ENCODE measurements around the gene CPZ.

The CPZ gene

GRCh38 chr4:8549352-8549931 is 43.1 kb upstream of the CPZ start:
- peaks cover 4% of the 10 kb centered on the region for H3K4me1 ChIP-seq (ENCODE audit: control insufficient read depth, low read depth, low read length)
- H3K27me3 ChIP-seq (ENCODE audit: control insufficient read depth, insufficient read depth, low read length), result no peaks in the 10 kb centered on the region
- H3K36me3 ChIP-seq (ENCODE audit: control insufficient read depth, low read depth, low read length), result no peaks in the 10 kb centered on the region
- H3K9me3 ChIP-seq (ENCODE audit: control insufficient read depth, low read depth, low read length), result no peaks in the 10 kb centered on the region
- H3K4me3 ChIP-seq (ENCODE audit: low read length), result no peak overlapping the region
- no peak overlapping the region for H3K9ac ChIP-seq (ENCODE audit: low read length)
- no peak overlapping the region for H3K27ac ChIP-seq (ENCODE audit: low read length)

GRCh38 chr4:8550691-8551090 is 41.9 kb upstream of the CPZ start:
- no peak overlapping the region for H3K9ac ChIP-seq (ENCODE audit: low read length)
- no peaks in the 10 kb centered on the region for H3K9me3 ChIP-seq (ENCODE audit: control insufficient read depth, low read depth, low read length)
- H3K36me3 ChIP-seq (ENCODE audit: control insufficient read depth, low read depth, low read length), result no peaks in the 10 kb centered on the region
- no peak overlapping the region for H3K27ac ChIP-seq (ENCODE audit: low read length)
- H3K27me3 ChIP-seq (ENCODE audit: control insufficient read depth, insufficient read depth, low read length), result no peaks in the 10 kb centered on the region
- H3K4me3 ChIP-seq (ENCODE audit: low read length), result no peak overlapping the region
- peaks cover 4% of the 10 kb centered on the region for H3K4me1 ChIP-seq (ENCODE audit: control insufficient read depth, low read depth, low read length)

GRCh38 chr4:8552024-8552423 is 40.5 kb upstream of the CPZ start:
- Histone ChIP-seq H3K4me3 (ENCODE audit: low read length) (no peak overlapping the region), H3K36me3 (ENCODE audit: control insufficient read depth, low read depth, low read length) (no peaks in the 10 kb centered on the region), H3K4me1 (ENCODE audit: control insufficient read depth, low read depth, low read length) (peaks cover 4% of the 10 kb centered on the region), H3K27me3 (ENCODE audit: control insufficient read depth, insufficient read depth, low read length) (no peaks in the 10 kb centered on the region), H3K9ac (ENCODE audit: low read length) (no peak overlapping the region), H3K27ac (ENCODE audit: low read length) (no peak overlapping the region), H3K9me3 (ENCODE audit: control insufficient read depth, low read depth, low read length) (no peaks in the 10 kb centered on the region)

- Histone ChIP-seq H3K4me1 (ENCODE audit: control insufficient read depth, low read depth, low read length) (no peaks in the 10 kb centered on the region), H3K9ac (ENCODE audit: low read length) (no peak overlapping the region), H3K27ac (ENCODE audit: low read length) (no peak overlapping the region), H3K36me3 (ENCODE audit: control insufficient read depth, low read depth, low read length) (no peaks in the 10 kb centered on the region), H3K9me3 (ENCODE audit: control insufficient read depth, low read depth, low read length) (no peaks in the 10 kb centered on the region), H3K27me3 (ENCODE audit: control insufficient read depth, insufficient read depth, low read length) (no peaks in the 10 kb centered on the region), H3K4me3 (ENCODE audit: low read length) (no peak overlapping the region)
Observed at GRCh38 chr4:8552581-8553205, 39.9 kb upstream of the CPZ start.

GRCh38 chr4:8553216-8553615 is 39.3 kb upstream of the CPZ start:
- Histone ChIP-seq H3K27ac (ENCODE audit: low read length) (no peak overlapping the region), H3K36me3 (ENCODE audit: control insufficient read depth, low read depth, low read length) (no peaks in the 10 kb centered on the region), H3K9ac (ENCODE audit: low read length) (no peak overlapping the region), H3K4me3 (ENCODE audit: low read length) (no peak overlapping the region), H3K4me1 (ENCODE audit: control insufficient read depth, low read depth, low read length) (no peaks in the 10 kb centered on the region), H3K27me3 (ENCODE audit: control insufficient read depth, insufficient read depth, low read length) (no peaks in the 10 kb centered on the region), H3K9me3 (ENCODE audit: control insufficient read depth, low read depth, low read length) (no peaks in the 10 kb centered on the region)

GRCh38 chr4:8553991-8554405 is 38.6 kb upstream of the CPZ start:
- Histone ChIP-seq H3K27me3 (ENCODE audit: control insufficient read depth, insufficient read depth, low read length) (no peaks in the 10 kb centered on the region), H3K9me3 (ENCODE audit: control insufficient read depth, low read depth, low read length) (no peaks in the 10 kb centered on the region), H3K9ac (ENCODE audit: low read length) (no peak overlapping the region), H3K4me1 (ENCODE audit: control insufficient read depth, low read depth, low read length) (no peaks in the 10 kb centered on the region), H3K36me3 (ENCODE audit: control insufficient read depth, low read depth, low read length) (no peaks in the 10 kb centered on the region), H3K4me3 (ENCODE audit: low read length) (no peak overlapping the region), H3K27ac (ENCODE audit: low read length) (no peak overlapping the region)

GRCh38 chr4:8554555-8555100 is 37.9 kb upstream of the CPZ start:
- Histone ChIP-seq H3K36me3 (ENCODE audit: control insufficient read depth, low read depth, low read length) (no peaks in the 10 kb centered on the region), H3K27me3 (ENCODE audit: control insufficient read depth, insufficient read depth, low read length) (no peaks in the 10 kb centered on the region), H3K4me3 (ENCODE audit: low read length) (no peak overlapping the region), H3K27ac (ENCODE audit: low read length) (no peak overlapping the region), H3K9ac (ENCODE audit: low read length) (no peak overlapping the region), H3K4me1 (ENCODE audit: control insufficient read depth, low read depth, low read length) (no peaks in the 10 kb centered on the region), H3K9me3 (ENCODE audit: control insufficient read depth, low read depth, low read length) (no peaks in the 10 kb centered on the region)

GRCh38 chr4:8555716-8556115 is 36.8 kb upstream of the CPZ start:
- Histone ChIP-seq H3K27ac (ENCODE audit: low read length) (no peak overlapping the region), H3K9me3 (ENCODE audit: control insufficient read depth, low read depth, low read length) (no peaks in the 10 kb centered on the region), H3K27me3 (ENCODE audit: control insufficient read depth, insufficient read depth, low read length) (no peaks in the 10 kb centered on the region), H3K9ac (ENCODE audit: low read length) (no peak overlapping the region), H3K4me3 (ENCODE audit: low read length) (no peak overlapping the region), H3K36me3 (ENCODE audit: control insufficient read depth, low read depth, low read length) (no peaks in the 10 kb centered on the region), H3K4me1 (ENCODE audit: control insufficient read depth, low read depth, low read length) (peaks cover 4% of the 10 kb centered on the region)

GRCh38 chr4:8556341-8557150 is 36.0 kb upstream of the CPZ start:
- Histone ChIP-seq H3K4me1 (ENCODE audit: control insufficient read depth, low read depth, low read length) (peaks cover 6% of the 10 kb centered on the region), H3K9ac (ENCODE audit: low read length) (no peak overlapping the region)

GRCh38 chr4:8557151-8558076 is 35.2 kb upstream of the CPZ start:
- no peak overlapping the region for H3K4me3 ChIP-seq (ENCODE audit: low read length)

More at GRCh38 chr4:8556341-8557150, 36.0 kb upstream of the CPZ start:
- Histone ChIP-seq H3K9me3 (ENCODE audit: control insufficient read depth, low read depth, low read length) (no peaks in the 10 kb centered on the region), H3K36me3 (ENCODE audit: control insufficient read depth, low read depth, low read length) (no peaks in the 10 kb centered on the region), H3K27ac (ENCODE audit: low read length) (no peak overlapping the region), H3K27me3 (ENCODE audit: control insufficient read depth, insufficient read depth, low read length) (no peaks in the 10 kb centered on the region), H3K4me3 (ENCODE audit: low read length) (no peak overlapping the region)

More at GRCh38 chr4:8557151-8558076, 35.2 kb upstream of the CPZ start:
- no peak overlapping the region for H3K9ac ChIP-seq (ENCODE audit: low read length)
- H3K9me3 ChIP-seq (ENCODE audit: control insufficient read depth, low read depth, low read length), result no peaks in the 10 kb centered on the region
- peaks cover 6% of the 10 kb centered on the region for H3K4me1 ChIP-seq (ENCODE audit: control insufficient read depth, low read depth, low read length)
- H3K27ac ChIP-seq (ENCODE audit: low read length), result no peak overlapping the region
- no peaks in the 10 kb centered on the region for H3K36me3 ChIP-seq (ENCODE audit: control insufficient read depth, low read depth, low read length)
- H3K27me3 ChIP-seq (ENCODE audit: control insufficient read depth, insufficient read depth, low read length), result no peaks in the 10 kb centered on the region
